NCI-H2107 (cell line): ENCODE measurements around the gene BTBD9.

Experiments
- DNase-seq: peaks from one replicate; lab custom pipeline; 2025; lab: John Stamatoyannopoulos, UW

The BTBD9 gene

GRCh38 chr6:38346291-38347079, 293.2 kb downstream of the BTBD9 start:
- no peak for DNase-seq

- DNase-seq = no peak
These were observed 294.1 kb downstream of the BTBD9 start for GRCh38 chr6:38345586-38345985.

DNA sequence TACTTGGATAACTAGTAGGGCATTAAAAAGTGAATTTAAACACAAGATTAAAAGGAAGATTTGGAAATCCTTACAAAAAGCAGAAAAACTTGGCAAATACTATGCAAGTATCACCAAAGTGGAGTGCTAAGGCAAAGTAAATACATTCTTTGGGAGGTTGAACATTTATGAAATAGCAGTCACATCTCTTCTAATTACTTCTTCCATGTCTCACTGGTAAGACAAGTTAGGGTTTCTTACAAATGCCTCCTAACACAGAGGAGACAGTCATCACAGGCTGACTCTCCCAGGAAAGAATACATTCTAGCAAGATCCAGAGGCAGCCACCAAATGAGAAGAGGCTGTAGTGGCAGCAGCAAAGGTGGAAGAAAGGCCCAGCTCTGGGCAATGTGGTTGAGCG, 298.2 kb downstream of the BTBD9 start:
- no peak for DNase-seq

GRCh38 chr6:38339914-38340313, 299.8 kb downstream of the BTBD9 start:
- DNase-seq = no peak

DNA sequence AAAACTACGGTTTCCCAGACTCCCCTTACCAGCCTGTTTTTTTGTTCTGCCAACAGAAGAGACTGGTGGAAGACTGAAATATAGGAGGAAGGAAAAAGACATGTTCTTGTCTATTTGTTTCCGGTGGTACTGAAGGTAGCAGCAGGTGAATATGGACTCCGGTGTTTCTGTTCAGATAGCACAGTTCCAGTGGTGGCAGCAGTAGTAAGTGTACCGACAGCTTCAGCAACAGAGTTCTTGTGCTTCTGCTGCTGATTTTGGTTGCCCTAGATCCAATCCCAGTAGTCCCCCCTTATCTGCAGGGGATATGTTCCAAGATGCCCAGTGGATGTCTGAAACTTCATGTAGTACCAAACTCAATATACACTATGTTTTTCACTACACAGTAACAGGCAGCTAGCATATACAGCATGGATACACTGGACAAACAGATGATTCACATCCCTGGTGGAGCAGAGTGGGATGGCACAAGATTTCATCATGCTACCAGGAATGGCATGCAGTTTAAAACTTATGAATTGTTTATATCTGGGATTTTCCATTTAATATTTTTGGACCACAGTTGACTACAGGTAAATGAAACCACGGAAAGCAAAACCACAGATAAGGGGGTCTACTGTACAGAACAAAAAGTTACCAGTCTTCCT, 301.8 kb downstream of the BTBD9 start:
- DNase-seq = no peak

DNA sequence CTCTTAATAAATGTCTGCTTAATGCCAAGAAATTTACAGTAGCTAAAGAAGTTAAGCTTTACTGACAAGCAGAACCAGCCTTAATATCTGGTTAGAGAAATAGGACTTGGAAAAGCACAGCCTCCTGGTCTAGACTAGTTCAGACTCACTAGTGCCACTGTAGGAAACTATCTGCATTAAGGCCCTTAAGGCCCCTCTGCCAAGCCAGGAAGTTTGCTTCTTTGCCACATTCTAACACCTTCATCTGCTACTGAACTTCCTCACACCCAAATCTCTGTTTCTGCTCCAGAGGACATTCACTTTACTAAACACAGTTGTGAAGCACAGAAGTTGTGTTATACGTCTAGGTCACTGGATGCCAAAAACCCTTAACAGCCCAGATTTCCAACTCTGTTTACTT, 302.8 kb downstream of the BTBD9 start:
- no peak for DNase-seq

DNA sequence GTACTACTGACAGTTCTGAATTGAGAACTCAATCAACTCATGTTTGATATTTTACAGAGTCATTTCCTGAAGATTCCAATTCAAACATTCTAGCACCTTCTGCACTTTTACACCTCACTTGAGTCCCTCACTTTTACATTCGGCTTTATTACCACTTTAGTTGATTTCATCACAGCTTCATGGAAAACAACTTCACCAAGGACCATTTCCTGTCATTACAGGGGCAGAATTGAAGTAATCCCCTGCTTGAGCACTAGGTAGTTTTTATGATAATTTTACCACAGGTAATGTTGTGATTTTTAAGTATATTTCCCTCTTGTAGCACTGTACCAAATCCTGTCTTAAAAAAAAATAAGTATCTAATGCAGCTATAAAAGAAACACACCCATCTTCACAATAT, 312.9 kb downstream of the BTBD9 start:
- DNase-seq = no peak

- no peak for DNase-seq
These were observed 316.5 kb downstream of the BTBD9 start for GRCh38 chr6:38323216-38323615.

- no peak for DNase-seq
These were observed 317.6 kb downstream of the BTBD9 start for GRCh38 chr6:38322138-38322537.

GRCh38 chr6:38320843-38321242, 318.9 kb downstream of the BTBD9 start:
- no peak for DNase-seq

- DNase-seq = no peak
These were observed 319.4 kb downstream of the BTBD9 start for GRCh38 chr6:38320358-38320757.

DNA sequence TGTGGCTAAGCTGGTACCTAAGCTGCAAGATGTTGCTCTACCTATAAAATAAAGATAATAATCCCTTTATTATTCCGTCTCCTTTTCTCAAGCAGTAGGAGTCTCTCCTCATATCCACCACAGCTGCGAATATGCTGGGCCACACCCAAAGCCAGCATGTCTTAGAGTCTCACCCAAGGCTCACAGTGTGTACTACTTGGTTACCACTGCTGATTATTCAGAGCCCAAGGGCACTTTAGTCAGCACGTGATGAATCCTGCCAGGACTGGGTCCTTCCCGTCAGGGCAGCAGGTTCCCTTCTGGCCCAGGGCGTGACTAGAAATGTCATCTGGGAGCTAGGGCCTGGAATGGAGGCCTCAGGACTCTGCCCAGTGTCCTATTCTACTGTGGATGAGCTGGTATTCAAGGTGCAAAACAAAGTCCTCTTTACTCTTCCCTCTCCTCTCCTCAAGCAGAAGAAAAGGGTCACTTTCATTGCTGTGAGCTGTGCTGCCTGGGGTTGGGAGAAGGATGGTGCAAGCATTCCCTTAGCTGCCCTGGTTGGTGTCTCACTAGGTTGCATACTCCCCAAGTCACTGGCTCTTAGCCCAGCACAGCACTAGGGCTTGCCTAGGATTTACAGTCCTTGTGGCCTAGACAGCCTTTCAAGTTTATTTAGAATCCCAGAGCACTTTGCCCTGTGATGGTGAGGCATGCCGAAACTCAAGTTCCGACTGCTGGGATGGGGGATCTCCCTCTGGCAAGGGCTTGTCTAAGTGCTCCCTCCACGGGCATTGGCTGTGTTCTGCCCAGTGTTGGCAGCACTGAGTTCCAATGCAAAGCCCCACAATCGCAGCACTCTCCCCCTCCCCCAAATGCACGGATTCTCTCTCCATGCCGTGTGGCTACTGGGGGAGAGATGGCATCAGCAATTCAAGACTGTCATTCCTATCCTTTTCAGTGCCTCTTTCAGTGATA, 320.2 kb downstream of the BTBD9 start:
- no peak for DNase-seq

- DNase-seq = no peak
These were observed 323.4 kb downstream of the BTBD9 start for GRCh38 chr6:38316099-38316868.

GRCh38 chr6:38311201-38311600, 328.5 kb downstream of the BTBD9 start:
- DNase-seq = no peak

- DNase-seq = no peak
These were observed 329.7 kb downstream of the BTBD9 start for GRCh38 chr6:38310061-38310460.

DNA sequence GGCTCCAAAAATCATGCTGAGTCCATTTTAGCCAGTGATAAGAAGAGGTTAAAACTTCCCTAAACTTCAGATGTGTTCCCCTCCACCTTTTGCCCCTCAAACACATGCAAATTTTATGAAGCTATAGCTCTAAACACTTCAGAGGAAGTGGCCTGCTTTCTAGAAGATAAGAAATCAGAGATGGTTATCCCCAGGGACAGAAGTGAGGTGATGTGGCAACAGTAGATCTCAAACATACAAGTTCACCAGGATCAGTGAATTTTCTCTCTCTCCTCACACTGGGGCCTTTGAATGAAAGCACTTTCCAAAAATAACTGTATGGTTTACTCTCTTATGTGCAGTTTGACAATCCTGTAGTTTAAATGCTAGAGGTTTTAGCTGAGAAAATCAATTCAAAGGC, 332.0 kb downstream of the BTBD9 start:
- DNase-seq = no peak

DNA sequence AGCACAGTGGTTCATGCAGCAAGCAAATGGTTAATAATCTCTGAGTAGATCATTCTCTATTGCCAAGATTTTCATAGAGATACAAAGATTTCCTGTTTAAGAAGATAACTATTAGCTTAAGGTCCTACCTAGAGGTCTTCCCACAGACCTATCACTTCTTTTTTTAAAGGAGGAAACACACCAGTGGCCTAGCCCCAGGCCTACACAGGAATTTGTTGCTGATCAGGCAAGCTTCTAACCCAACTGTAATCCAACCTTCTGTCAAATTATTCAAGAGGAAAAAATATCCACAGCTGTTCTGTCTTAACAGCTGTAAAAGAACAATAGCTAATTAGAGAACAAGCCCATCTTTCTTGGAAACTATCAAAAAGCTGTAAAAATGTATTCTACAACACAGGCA, 332.8 kb downstream of the BTBD9 start:
- DNase-seq = no peak

GRCh38 chr6:38305995-38306681, 333.6 kb downstream of the BTBD9 start:
- DNase-seq = no peak

DNA sequence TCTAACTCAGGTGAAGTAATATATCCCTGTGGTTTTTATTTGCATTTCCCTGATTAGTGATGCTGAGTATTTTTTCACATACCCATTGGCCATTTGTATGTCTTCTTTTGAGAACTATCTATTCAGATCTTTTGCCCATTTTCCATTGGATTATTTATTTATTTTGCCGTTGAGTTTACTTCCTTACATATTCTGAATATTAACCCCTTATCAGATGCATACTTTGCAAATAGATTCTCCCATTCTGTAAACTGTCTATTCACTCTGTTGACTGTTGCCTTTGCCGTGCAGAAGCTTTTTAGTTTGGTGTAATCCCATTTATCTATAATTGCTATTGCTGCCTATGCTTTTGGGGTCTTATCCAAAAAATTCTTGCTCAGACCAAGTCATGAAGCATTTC, 336.9 kb downstream of the BTBD9 start:
- DNase-seq = no peak

DNA sequence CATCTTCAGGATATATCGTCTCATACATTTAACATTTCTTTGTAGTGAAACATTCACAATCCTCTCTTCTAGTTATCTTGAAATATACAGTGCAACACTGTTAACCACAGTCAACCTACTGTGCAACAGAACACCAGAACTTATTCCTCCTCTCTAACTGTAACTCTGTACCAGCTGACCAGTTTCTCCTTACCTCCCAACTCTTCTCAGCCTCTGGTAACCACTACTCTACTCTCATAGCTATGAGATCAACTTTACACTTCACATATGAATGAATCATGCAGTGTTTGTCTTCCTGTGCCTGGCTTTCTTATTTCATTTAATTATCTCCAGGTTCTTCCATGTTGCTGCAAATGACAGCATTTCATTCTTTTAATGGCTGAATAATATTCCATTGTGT, 337.6 kb downstream of the BTBD9 start:
- DNase-seq = no peak

DNA sequence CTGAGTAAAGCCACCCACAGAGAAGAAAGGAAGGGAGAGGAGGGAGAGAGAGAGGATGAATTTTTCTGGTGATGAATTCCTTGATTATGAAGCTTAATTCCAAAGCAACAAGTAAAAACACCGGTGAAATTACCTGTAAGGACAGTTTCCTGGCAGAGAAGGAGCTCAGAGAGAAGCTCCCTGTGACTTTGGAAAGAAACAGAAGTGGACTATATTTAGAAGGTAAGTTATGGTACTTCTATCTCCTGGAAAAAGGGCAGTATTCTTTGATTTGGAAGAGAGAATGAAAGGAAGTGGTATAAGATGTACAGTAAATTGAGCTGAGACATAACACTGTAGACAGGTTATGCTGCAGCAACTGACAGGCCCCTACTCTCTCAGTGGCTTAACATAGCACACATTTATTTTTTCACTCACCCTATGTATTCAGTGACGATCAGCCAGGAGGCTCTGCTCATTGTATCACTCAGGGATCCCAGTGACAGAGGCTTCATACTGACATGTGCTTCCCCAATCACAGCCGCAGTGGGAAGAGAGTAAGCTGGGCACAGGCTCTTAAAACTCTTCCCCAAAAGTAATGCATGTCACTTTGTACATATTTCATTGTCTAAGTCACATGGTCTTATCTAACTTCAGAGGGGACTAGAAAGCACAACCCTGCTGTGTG, 349.5 kb downstream of the BTBD9 start:
- DNase-seq = no peak
